ENCODE measurements around the gene DDX24. TPM values are rescaled to one million over a fixed set of nuclear protein-coding genes. Genes with fewer than 3 reads are reported as not detected.

The DDX24 gene
- polyA plus RNA-seq, 3 donors from 2014 or later, result 60.8 to 208 (median 114) TPM

- Mint-ChIP-seq H3K27me3 (ENCODE audit: low read depth in 3 of 3) (peaks cover 0 to 12% (median 4%) of the 10 kb centered on the region in 3 donors), H3K36me3 (peaks cover 0 to 4% (median 0%) of the 10 kb centered on the region in 3 donors), H3K4me3 (no peak within 1 kb of the TSS), H3K9me3 (no peaks in the 10 kb centered on the region), H3K27ac (no peak within 1 kb of the TSS), H3K4me1 (no peaks in the 10 kb centered on the region)
- no peak for DNase-seq
Measured at GRCh38 chr14:94110552-94111181, 29.7 kb upstream of the DDX24 start, which contains the start of gene IFI27. Gene IFI27 (plus strand): TSS chr14:94110736.

GRCh38 chr14:94109915-94110250 is 28.9 kb upstream of the DDX24 start:
- H3K27me3 Mint-ChIP-seq (ENCODE audit: low read depth in 3 of 3), result peaks cover 0 to 6% (median 4%) of the 10 kb centered on the region in 3 donors
- H3K36me3 Mint-ChIP-seq, result peaks cover 0 to 4% (median 0%) of the 10 kb centered on the region in 3 donors
- H3K27ac Mint-ChIP-seq, result no peak overlapping the region
- H3K4me3 Mint-ChIP-seq, result no peak overlapping the region
- DNase-seq, result no peak
- no peaks in the 10 kb centered on the region for H3K9me3 Mint-ChIP-seq
- H3K4me1 Mint-ChIP-seq, result no peaks in the 10 kb centered on the region

DNA sequence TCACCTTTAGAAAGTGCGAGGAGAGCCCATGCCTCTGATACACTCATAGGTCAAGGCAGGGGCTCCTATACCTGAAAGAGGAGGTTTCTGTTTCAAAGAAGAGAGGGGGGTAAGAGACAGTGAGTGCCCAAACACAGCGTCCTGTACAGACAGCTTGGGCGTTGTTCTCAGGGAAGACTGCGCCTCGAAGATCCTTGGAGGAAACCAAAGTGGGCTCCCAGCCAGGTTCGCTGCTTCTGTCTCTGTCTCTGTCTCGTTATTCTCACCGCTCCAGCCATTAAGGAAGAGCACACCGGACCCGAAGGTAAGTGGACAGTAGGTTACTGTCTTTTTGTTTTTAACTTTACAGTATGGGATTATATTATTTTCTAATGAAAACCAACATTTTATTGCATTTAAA is 23.7 kb upstream of the DDX24 start:
- Mint-ChIP-seq H3K27ac (no peak overlapping the region), H3K4me1 (no peaks in the 10 kb centered on the region), H3K36me3 (peaks cover 0 to 4% (median 0%) of the 10 kb centered on the region in 3 donors), H3K4me3 (no peak overlapping the region), H3K27me3 (ENCODE audit: low read depth in 3 of 3) (peaks cover 0 to 2% (median 0%) of the 10 kb centered on the region in 3 donors), H3K9me3 (no peaks in the 10 kb centered on the region)
- DNase-seq, result no peak

DNA sequence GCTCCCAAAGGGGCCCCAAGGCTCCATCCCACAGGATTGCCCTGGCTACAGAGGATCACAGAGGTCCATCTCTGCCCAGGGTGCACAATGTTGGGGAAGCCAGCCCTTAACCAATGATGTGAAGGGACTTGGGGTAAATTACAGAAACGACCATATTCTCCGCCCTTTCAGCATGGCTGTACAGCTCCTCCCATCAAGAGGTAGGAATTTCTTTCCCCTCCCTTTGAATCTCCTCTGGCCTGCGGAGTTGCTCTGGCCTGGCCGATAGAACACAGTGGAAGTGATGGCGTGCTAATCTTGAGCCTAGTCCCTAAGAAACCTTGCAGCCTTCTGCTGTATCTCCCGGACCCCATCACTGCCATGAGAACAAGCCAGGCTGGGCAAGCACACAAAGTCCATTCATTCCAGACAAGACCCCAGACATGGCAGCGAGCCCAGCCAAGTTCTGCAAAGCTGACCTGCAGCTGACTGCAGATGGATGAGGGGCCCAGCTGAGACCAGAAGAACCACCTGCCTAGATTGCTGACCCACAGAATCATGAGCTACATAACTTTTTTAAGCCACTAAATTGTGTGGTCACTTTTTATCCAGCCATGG is 22.6 kb upstream of the DDX24 start:
- Mint-ChIP-seq H3K9me3 (no peaks in the 10 kb centered on the region), H3K27ac (no peak overlapping the region), H3K4me3 (no peak overlapping the region), H3K36me3 (peaks cover 0 to 7% (median 0%) of the 10 kb centered on the region in 3 donors), H3K27me3 (ENCODE audit: low read depth in 3 of 3) (peaks cover 0 to 2% (median 2%) of the 10 kb centered on the region in 3 donors), H3K4me1 (no peaks in the 10 kb centered on the region)
- no peak for DNase-seq

DNA sequence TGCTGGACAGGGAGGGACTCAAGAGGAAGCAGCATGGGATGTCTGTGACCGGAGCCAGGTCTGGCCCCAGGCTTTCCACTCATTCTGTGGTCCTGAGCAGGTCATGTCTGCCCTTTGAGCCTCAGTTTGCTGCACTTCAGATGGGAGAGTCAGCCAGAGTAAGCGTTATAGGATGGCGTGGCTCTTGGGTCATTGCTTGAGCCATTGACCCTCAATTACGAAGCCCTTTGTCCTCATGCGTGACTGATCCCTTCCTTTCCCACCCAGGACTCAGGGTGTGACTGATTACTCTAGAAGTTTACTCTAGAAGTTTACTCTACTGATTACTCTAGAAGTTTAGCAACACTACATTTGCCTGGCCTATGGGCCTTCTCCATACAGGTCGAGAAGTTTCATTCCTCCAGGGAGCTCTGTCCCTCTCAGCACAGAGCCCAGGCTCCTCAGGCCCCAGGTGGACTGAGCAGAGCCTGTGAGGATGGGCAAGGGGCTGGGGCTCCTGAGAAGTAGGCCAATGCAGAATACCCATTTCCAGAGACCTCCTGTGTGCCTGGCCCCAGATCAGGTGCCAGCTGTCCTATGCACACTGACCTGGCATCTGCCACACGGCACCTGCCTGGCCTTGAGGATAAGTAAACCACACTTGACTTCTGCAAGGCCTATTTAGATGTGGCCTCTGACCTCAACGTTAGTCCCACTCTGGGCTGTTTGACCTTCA is 21.9 kb upstream of the DDX24 start:
- no peak overlapping the region for H3K4me3 Mint-ChIP-seq
- H3K36me3 Mint-ChIP-seq, result peaks cover 0 to 8% (median 0%) of the 10 kb centered on the region in 3 donors
- H3K27ac Mint-ChIP-seq, result no peak overlapping the region
- no peaks in the 10 kb centered on the region for H3K9me3 Mint-ChIP-seq
- H3K27me3 Mint-ChIP-seq (ENCODE audit: low read depth in 3 of 3), result peaks cover 0 to 2% (median 2%) of the 10 kb centered on the region in 3 donors
- no peaks in the 10 kb centered on the region for H3K4me1 Mint-ChIP-seq
- no peak for DNase-seq

DNA sequence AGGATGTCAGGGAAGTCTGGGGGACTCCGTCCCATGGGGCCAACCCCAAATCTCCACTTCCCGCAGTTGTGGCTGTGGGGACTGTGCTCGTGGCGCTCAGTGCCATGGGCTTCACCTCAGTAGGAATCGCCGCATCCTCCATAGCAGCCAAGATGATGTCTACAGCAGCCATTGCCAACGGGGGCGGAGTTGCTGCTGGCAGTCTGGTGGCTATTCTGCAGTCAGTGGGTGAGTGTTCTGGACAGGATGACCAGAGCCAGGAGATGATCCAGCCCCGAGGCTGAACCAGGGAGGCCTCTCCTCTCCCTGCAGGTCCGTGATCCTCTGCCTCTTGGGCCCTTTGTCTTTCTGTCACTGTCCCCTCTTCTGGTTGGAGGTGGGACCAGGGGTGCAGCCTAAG is 20.7 kb upstream of the DDX24 start:
- no peaks in the 10 kb centered on the region for H3K9me3 Mint-ChIP-seq
- H3K27me3 Mint-ChIP-seq (ENCODE audit: low read depth in 3 of 3), result peaks cover 2% of the 10 kb centered on the region in 3 donors
- no peaks in the 10 kb centered on the region for H3K4me1 Mint-ChIP-seq
- no peak overlapping the region for H3K4me3 Mint-ChIP-seq
- H3K27ac Mint-ChIP-seq, result no peak overlapping the region
- peaks cover 0 to 11% (median 0%) of the 10 kb centered on the region in 3 donors for H3K36me3 Mint-ChIP-seq
- no peak for DNase-seq

DNA sequence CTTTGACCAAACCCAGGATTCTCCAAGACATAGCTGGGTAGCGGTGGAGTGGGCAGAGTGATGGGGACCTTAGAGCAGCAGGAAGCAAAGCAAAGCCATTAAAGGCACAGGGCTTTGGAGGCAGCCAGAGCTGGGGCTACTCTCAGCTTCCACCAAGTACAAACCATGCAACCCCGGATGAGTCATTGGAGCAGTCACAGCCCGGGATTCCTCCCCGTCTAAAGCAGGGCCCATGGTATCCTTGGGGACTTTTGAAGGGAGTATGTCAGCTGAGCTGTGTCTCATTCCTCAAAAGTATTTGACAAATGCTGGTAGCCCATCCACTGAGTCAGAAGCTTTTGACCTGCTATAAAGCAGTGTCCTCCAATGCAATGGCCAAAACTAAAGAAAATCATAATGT is 19.8 kb upstream of the DDX24 start:
- Mint-ChIP-seq H3K4me3 (no peak overlapping the region), H3K4me1 (no peaks in the 10 kb centered on the region), H3K27me3 (ENCODE audit: low read depth in 3 of 3) (peaks cover 2% of the 10 kb centered on the region in 3 donors), H3K27ac (no peak overlapping the region), H3K36me3 (peaks cover 0 to 11% (median 0%) of the 10 kb centered on the region in 3 donors), H3K9me3 (no peaks in the 10 kb centered on the region)
- no peak for DNase-seq

DNA sequence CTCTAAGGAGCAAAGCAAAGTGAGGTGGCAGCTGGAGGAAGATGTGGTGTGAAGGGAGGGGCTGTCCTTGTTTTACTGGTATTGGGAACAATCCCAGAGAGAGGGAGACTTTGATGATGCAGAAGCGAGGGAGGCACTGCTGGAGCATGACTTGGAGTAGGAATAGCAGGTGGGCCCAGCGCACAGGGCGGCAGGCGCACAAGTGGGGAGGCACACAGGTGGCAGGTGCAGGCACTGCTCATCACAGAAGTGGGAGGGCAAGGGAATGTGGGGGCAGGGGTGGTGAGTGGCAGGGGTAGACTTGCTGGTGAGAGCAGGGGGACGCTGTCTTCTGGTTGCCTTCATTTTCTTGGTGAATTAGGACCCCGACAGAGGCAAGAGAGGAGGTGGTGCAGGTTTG is 18.0 kb upstream of the DDX24 start:
- DNase-seq, result no peak
- Mint-ChIP-seq H3K4me3 (no peak overlapping the region), H3K36me3 (peaks cover 0 to 14% (median 0%) of the 10 kb centered on the region in 3 donors), H3K27me3 (ENCODE audit: low read depth in 3 of 3) (peaks cover 2% of the 10 kb centered on the region in 3 donors), H3K27ac (no peak overlapping the region), H3K4me1 (no peaks in the 10 kb centered on the region), H3K9me3 (no peaks in the 10 kb centered on the region)

DNA sequence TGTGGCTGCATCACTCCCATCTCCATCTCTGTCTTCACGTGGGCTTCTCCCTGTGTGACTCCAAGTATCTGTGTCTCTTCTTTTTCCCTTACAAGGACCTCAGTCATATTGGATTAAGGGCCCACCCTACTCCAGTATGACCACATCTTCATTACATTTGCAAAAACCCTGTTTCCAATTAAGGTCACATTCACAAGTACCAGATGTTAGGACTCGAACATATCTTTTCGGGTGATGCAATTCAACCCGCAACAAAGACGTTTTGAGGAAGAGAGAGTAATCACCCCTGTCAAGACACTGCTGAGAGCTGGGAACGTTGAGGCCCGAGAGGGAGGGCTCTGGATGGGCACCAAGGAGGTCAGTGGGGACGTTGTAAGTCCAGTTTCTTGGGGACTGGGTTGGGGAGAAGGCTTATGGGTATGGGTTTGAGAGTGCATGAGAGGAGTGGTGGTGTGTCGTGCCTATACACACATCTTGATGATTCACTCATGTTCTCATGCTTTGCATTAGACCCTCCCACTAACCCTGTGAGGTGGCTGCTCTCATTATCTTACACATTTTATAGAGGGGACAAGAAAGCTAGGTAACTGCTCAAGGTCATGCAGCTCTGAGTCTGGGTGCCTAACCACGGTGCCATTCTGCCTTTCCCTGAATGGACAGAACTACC is 17.5 kb upstream of the DDX24 start:
- peaks cover 2% of the 10 kb centered on the region in 3 donors for H3K27me3 Mint-ChIP-seq (ENCODE audit: low read depth in 3 of 3)
- no peak for DNase-seq
- H3K4me3 Mint-ChIP-seq, result no peak overlapping the region
- no peaks in the 10 kb centered on the region for H3K4me1 Mint-ChIP-seq
- peaks cover 0 to 14% (median 0%) of the 10 kb centered on the region in 3 donors for H3K36me3 Mint-ChIP-seq
- H3K9me3 Mint-ChIP-seq, result no peaks in the 10 kb centered on the region
- no peak overlapping the region for H3K27ac Mint-ChIP-seq

DNA sequence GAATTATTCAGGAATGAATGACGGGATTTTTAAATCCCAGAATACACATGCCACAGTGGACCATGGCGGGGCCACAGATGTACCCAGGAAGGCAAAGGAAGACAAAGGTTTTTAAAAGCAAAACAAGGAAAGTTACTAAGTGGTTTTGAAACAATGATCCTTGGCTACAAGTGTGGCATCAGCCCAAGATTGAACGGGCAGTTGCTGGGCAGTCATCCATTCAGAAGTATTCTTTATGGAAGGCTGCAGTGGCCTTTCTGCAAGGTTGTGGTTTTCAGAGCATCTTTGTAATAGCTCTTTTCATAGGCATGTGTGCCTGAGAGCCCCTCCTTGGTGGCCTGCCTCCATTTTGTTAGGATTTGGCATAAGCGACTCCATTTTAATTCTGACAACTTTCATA is 16.1 kb upstream of the DDX24 start:
- Mint-ChIP-seq H3K4me3 (no peak overlapping the region), H3K36me3 (peaks cover 0 to 14% (median 0%) of the 10 kb centered on the region in 3 donors), H3K27ac (no peak overlapping the region), H3K9me3 (no peaks in the 10 kb centered on the region), H3K4me1 (no peaks in the 10 kb centered on the region), H3K27me3 (ENCODE audit: low read depth in 3 of 3) (peaks cover 2% of the 10 kb centered on the region in 3 donors)
- no peak for DNase-seq

DNA sequence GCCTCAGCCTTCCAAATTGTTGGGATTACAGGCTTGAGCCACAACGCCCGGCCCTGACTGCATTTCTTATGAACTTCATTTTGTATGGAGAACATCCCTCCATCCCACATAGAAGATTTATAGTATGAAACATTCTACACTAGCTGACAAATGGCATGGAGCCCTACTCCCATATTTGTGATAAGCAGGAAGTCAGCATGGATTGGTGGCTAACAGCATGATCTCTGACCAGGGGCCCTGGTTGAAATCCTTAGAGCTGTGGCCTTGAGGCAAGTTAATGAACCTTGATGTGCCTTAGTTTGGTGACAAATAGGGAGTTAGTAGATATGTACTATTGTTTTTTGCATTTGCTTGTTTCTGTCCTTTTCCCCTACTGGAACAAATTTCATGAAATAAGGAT is 12.4 kb upstream of the DDX24 start:
- Mint-ChIP-seq H3K27me3 (ENCODE audit: low read depth in 3 of 3) (peaks cover 0 to 2% (median 0%) of the 10 kb centered on the region in 3 donors), H3K4me3 (no peak overlapping the region), H3K36me3 (peaks cover 0 to 10% (median 0%) of the 10 kb centered on the region in 3 donors), H3K9me3 (no peaks in the 10 kb centered on the region), H3K4me1 (no peaks in the 10 kb centered on the region), H3K27ac (no peak overlapping the region)
- DNase-seq, result no peak

DNA sequence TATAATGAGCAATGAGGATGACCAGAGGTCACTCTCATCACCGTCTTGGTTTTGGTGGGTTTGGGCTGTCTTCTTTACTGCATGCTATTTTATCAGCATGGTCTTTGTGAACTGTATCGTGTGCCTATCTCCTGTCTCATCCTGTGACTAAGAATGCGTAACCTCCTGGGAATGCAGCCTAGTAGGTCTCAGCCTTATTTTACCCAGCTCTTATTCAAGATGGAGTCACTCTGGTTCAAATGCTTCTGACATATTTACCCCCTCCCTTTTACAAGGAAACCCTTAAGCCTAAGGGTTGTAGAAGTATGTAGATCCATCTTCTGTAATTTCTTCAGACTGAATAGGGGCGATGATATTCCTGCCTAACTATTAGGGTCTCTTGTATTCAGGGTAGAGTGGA is 8.5 kb upstream of the DDX24 start:
- Mint-ChIP-seq H3K4me3 (no peak overlapping the region), H3K27me3 (ENCODE audit: low read depth in 3 of 3) (peaks cover 0 to 1% (median 0%) of the 10 kb centered on the region in 3 donors), H3K4me1 (no peaks in the 10 kb centered on the region), H3K9me3 (no peaks in the 10 kb centered on the region), H3K36me3 (peaks cover 0 to 18% (median 0%) of the 10 kb centered on the region in 3 donors), H3K27ac (no peak overlapping the region)
- DNase-seq, result no peak

DNA sequence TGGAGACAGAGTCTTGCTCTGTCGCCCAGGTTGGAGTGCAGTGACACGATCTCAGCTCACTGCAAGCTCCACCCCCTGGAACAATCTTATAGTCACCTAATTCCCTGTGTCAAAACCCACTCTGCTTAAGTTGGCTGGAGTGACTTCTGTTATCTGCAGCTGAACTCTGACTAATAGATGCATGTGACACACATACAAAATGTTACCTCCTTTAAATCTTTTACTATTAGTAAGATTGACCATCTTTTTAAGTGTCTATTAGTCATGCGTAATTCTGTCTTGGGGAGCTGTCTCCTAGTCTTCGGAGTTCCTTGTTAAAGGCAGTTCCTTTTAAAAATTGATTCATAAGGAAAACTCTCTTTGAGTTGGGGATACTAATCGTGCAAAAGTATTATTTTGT is 7.5 kb upstream of the DDX24 start:
- no peaks in the 10 kb centered on the region for H3K4me1 Mint-ChIP-seq
- no peak overlapping the region for H3K4me3 Mint-ChIP-seq
- peaks cover 0 to 15% (median 0%) of the 10 kb centered on the region in 3 donors for H3K36me3 Mint-ChIP-seq
- DNase-seq, result no peak
- H3K9me3 Mint-ChIP-seq, result no peaks in the 10 kb centered on the region
- H3K27ac Mint-ChIP-seq, result no peak overlapping the region
- peaks cover 0 to 1% (median 0%) of the 10 kb centered on the region in 3 donors for H3K27me3 Mint-ChIP-seq (ENCODE audit: low read depth in 3 of 3)

- Mint-ChIP-seq H3K27me3 (ENCODE audit: low read depth in 3 of 3) (peaks cover 0 to 1% (median 0%) of the 10 kb centered on the region in 3 donors), H3K9me3 (no peaks in the 10 kb centered on the region), H3K27ac (no peak overlapping the region), H3K4me3 (no peak overlapping the region), H3K4me1 (no peaks in the 10 kb centered on the region), H3K36me3 (peaks cover 0 to 15% (median 0%) of the 10 kb centered on the region in 3 donors)
- DNase-seq, result no peak
Measured at GRCh38 chr14:94087891-94088290, 6.9 kb upstream of the DDX24 start.
